Measurements from ENCODE around the gene CREB3L2. TPM values are rescaled to one million over a fixed set of nuclear protein-coding genes. Genes with fewer than 3 reads are reported as not detected.
"Not testable (repeated sequence)": the region's sequence is repeated elsewhere in the genome, so short reads cannot be mapped to it uniquely, and the experiment has no call there.

Gene CREB3L2
- total and polyA plus RNA-seq, 9 donors, result 21.2 to 110 (median 80.8) TPM

DNA sequence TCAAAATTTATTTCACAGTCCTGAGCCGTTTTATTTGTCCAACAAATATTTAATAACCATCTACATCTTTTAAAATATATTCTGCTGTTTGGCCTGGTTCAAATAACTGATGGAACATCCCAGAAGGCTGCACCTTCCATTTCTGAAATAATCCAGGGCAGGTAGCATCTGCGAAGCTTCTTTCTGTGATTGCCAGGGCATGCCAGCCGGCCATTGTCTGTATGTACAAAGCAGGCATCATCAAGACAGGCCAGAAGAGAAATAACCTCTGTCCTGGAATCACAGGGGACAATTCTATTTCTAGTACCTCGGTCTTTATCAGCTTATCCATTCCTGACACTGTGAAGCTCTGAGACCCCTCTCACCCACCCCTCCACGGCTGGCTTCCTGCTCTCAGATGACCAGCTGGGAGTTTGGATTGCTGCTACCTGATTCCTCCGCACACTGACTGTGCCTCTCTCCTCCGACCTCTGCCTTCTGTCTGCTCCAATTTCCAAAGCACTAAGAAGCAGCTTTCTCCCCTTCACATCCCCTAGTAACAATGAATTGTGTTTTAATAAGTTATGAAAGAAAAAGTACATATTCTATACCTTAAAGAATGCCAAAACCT is 163.1 kb downstream of the CREB3L2 start:
- intact Hi-C loops (cut with DNase I), result no loop called here
- Histone ChIP-seq H3K4me1 (ENCODE audit: insufficient read depth) (no peaks in the 10 kb centered on the region), H3K4me3 (no peak overlapping the region), H3K9me3 (no peaks in the 10 kb centered on the region), H3K27ac (no peak overlapping the region), H3K27me3 (no peaks in the 10 kb centered on the region), H3K36me3 (no peaks in the 10 kb centered on the region)
- DNase-seq, result no peak
- no peak for TF ChIP-seq POLR2A (IDR thresholded peaks at IDR 0.05)
- TF ChIP-seq, protein P1, sequence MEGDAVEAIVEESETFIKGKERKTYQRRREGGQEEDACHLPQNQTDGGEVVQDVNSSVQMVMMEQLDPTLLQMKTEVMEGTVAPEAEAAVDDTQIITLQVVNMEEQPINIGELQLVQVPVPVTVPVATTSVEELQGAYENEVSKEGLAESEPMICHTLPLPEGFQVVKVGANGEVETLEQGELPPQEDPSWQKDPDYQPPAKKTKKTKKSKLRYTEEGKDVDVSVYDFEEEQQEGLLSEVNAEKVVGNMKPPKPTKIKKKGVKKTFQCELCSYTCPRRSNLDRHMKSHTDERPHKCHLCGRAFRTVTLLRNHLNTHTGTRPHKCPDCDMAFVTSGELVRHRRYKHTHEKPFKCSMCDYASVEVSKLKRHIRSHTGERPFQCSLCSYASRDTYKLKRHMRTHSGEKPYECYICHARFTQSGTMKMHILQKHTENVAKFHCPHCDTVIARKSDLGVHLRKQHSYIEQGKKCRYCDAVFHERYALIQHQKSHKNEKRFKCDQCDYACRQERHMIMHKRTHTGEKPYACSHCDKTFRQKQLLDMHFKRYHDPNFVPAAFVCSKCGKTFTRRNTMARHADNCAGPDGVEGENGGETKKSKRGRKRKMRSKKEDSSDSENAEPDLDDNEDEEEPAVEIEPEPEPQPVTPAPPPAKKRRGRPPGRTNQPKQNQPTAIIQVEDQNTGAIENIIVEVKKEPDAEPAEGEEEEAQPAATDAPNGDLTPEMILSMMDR (IDR thresholded peaks at IDR 0.05), result no peak
- no peak for TF ChIP-seq EP300 (IDR thresholded peaks at IDR 0.05)
- 85 to 90% (median 86%) methylated on average over 7 of the region's 7 CpGs for WGBS, 3 donors

DNA sequence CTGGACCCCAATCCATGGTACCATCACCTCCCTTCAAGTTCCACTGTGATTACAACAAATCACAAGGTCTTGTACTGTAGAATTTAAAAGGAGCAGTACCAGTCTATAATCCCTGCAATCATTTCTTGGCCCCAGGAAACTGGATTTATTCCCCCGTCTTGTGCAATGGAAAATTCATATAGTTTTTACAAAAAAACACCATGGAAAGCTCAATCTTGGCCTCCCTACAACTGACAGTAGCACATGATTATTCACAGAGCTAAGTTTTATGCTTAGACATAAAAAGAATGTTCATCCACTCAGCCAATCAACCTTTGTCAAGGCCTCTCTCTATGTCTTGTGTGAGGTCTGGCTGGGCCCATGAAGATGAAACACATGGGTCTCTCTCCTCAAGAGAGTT is 165.3 kb downstream of the CREB3L2 start:
- Histone ChIP-seq H3K36me3 (no peaks in the 10 kb centered on the region), H3K27ac (no peak overlapping the region), H3K4me1 (ENCODE audit: insufficient read depth) (no peaks in the 10 kb centered on the region), H3K4me3 (no peak overlapping the region), H3K27me3 (no peaks in the 10 kb centered on the region), H3K9me3 (peaks cover 0 to 4% of the 10 kb centered on the region in 2 donors)
- intact Hi-C loops (cut with DNase I), result no loop called here
- DNase-seq, result no peak
- no peak for TF ChIP-seq EP300 (IDR thresholded peaks at IDR 0.05)
- WGBS, 3 donors, result 75 to 86% (median 84%) methylated on average over 1 of the region's 1 CpG

DNA sequence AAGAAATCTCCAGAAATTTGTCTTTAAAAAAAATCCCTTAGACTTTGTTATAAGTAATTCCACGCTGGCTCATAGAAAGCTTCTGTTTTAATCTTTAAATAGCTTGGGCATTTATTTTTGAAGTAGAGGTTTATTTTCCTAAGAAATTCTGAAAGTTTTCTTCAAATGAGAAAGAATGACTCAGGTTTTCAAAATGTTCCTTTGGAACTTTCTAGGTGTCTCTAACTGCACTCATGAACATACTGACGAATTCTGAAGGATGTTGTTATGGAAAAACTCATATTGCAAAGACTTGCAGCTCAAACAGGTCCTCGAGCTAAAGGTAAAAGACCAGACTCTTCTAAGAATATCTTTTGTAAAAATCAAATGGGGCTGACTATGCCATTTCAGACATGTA is 165.8 kb downstream of the CREB3L2 start:
- H3K36me3 ChIP-seq, result no peaks in the 10 kb centered on the region
- no peaks in the 10 kb centered on the region for H3K27me3 ChIP-seq
- TF ChIP-seq POLR2A (IDR thresholded peaks at IDR 0.05), result no peak
- TF ChIP-seq, protein P1 (IDR thresholded peaks at IDR 0.05), result no peak
- TF ChIP-seq EP300 (IDR thresholded peaks at IDR 0.05), result no peak
- DNase-seq, result no peak
- no peak overlapping the region for H3K4me3 ChIP-seq
- peaks cover 0 to 4% of the 10 kb centered on the region in 2 donors for H3K9me3 ChIP-seq
- intact Hi-C loops (cut with DNase I), result no loop called here
- no peak overlapping the region for H3K27ac ChIP-seq
- H3K4me1 ChIP-seq (ENCODE audit: insufficient read depth), result no peaks in the 10 kb centered on the region
- WGBS, 3 donors, result 76 to 81% (median 81%) methylated on average over 3 of the region's 3 CpGs

DNA sequence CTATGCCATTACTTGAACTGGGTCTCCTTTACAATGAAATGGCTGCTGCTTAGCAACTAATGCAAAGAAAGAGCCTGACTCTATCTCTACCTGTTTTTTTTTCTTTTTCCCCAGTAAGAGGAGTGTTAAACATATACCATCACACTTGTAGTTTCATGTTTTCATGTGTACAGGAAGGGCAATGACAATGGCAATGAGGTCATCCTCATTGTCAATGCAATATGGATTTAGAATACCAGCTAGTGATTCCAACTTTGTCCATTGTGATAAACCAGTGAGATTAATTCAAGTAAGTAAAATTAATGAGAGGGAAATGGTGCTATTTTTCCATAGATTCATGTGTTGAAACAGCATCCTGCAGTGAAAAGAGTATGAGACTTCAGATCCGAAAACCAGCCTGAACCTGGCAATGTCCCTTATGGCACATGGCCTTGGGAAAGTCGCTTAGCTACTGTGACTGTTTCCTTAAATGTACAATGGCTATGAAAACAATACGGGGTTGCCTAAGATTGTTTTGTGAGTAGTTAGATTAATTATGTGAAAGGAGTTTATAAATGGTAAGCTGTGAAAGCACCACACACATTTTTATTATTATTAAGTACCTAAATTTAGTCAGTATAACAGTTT is 166.3 kb downstream of the CREB3L2 start:
- H3K36me3 ChIP-seq, result no peaks in the 10 kb centered on the region
- peaks cover 0 to 4% of the 10 kb centered on the region in 2 donors for H3K9me3 ChIP-seq
- no peak for DNase-seq
- WGBS, 3 donors, result 41 to 60% (median 58%) methylated on average over 3 of the region's 3 CpGs
- H3K4me3 ChIP-seq, result no peak overlapping the region
- no peaks in the 10 kb centered on the region for H3K4me1 ChIP-seq (ENCODE audit: insufficient read depth)
- H3K27me3 ChIP-seq, result no peaks in the 10 kb centered on the region
- TF ChIP-seq EP300 (IDR thresholded peaks at IDR 0.05) (no peak), POLR2A (IDR thresholded peaks at IDR 0.05) (no peak)
- TF ChIP-seq, protein P1 (IDR thresholded peaks at IDR 0.05), result no peak
- intact Hi-C loops (cut with DNase I), result no loop called here
- H3K27ac ChIP-seq, result no peak overlapping the region

DNA sequence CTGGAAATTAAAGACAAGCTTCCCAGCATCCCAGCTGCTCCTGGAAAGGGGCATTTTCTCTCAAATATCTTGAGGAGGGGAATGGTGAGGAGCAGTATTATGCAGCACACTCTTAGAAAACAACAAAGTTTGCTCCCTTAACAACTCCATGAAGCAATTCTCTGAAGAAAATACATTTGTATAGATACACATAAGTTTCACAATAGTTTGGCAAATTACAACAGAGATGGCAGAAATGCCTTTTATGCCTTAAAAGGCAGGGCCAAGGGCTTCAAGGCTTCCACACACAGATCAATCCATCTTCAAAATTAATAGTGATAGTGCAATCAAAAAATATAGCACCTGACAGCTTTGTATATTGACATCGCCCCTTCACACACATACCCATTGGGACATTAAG is 167.3 kb downstream of the CREB3L2 start:
- Histone ChIP-seq H3K27me3 (no peaks in the 10 kb centered on the region), H3K27ac (no peak overlapping the region), H3K4me3 (no peak overlapping the region), H3K4me1 (ENCODE audit: insufficient read depth) (no peaks in the 10 kb centered on the region), H3K36me3 (no peaks in the 10 kb centered on the region), H3K9me3 (peaks cover 0 to 4% of the 10 kb centered on the region in 2 donors)
- WGBS, 3 donors, result 96 to 98% (median 97%) methylated on average over 1 of the region's 1 CpG
- intact Hi-C loops (cut with DNase I), result no loop called here
- DNase-seq, result no peak
- TF ChIP-seq, protein P1 (IDR thresholded peaks at IDR 0.05), result no peak
- TF ChIP-seq EP300 (IDR thresholded peaks at IDR 0.05) (no peak), POLR2A (IDR thresholded peaks at IDR 0.05) (no peak)

DNA sequence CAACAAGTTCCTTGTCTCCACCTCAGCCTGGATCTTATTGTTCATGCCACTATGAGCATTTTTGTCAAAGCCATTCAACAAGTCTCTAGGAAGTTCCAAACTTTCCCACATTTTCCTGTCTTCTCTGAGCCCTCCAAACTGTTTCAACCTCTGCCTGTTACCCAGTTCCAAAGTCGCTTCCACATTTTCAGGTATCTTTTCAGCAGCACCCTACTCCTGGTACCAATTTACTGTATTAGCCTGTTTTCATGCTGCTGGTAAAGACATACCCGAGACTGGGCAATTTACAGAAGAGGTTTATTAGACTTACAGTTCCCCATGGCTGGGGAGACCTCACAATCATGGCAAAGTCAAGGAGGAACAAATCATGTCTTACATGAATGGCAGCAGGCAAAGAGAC is 168.9 kb downstream of the CREB3L2 start:
- H3K27me3 ChIP-seq; H3K27ac ChIP-seq; DNase-seq; intact Hi-C loops (cut with DNase I); H3K4me1 ChIP-seq (ENCODE audit: insufficient read depth); H3K9me3 ChIP-seq; H3K36me3 ChIP-seq; H3K4me3 ChIP-seq: not testable (repeated sequence)
- WGBS, 3 donors, result 93 to 98% (median 97%) methylated on average over 2 of the region's 2 CpGs

Measured in ovary (tissue), 9 donors.